Aorta (tissue), 5 donors: ENCODE results near the gene APEX2. TPM values are rescaled to one million over a fixed set of nuclear protein-coding genes. Genes with fewer than 3 reads are reported as not detected.

Source experiments
- ATAC-seq: fragments of 200-7000 bp; cut with Tn5 transposase; one replicate; pipeline ENCODE4 v1.9.1; 2022; ENCODE audit warnings: moderate library complexity; ENCODE audit not compliant: low FRiP score
- DNase-seq, 2 donors: peaks; one replicate each; pipeline ENCODE4 v3.0.0-alpha.2; 2020
- H3K27ac ChIP-seq, 2 donors: one replicate each; pipeline ENCODE4 v1.5.1; 2013; ENCODE audit warnings: low read length in 2 of 2, mild to moderate bottlenecking in 2 of 2, moderate library complexity in 2 of 2, control low read depth in 1 of 2, inconsistent platforms in 1 of 2, low read depth in 1 of 2
- H3K27me3 ChIP-seq, 2 donors: one replicate each; pipeline ENCODE4 v1.6.1; 2013; ENCODE audit warnings: control low read depth in 1 of 2, low read length in 1 of 2, mild to moderate bottlenecking in 1 of 2, moderate library complexity in 1 of 2; ENCODE audit not compliant: insufficient read depth in 2 of 2, control insufficient read depth in 1 of 2
- H3K36me3 ChIP-seq, 2 donors: one replicate each; pipeline ENCODE4 v1.6.1; 2013; ENCODE audit warnings: control low read depth in 1 of 2, low read length in 1 of 2, mild to moderate bottlenecking in 1 of 2; ENCODE audit not compliant: insufficient read depth in 2 of 2, control insufficient read depth in 1 of 2
- H3K4me1 ChIP-seq, 2 donors: one replicate each; pipeline ENCODE4 v1.6.1; 2013; ENCODE audit warnings: low read length in 2 of 2, control low read depth in 1 of 2, mild to moderate bottlenecking in 1 of 2, moderate library complexity in 1 of 2; ENCODE audit not compliant: insufficient read depth in 2 of 2, control insufficient read depth in 1 of 2
- H3K4me3 ChIP-seq, 2 donors: one replicate each; pipeline ENCODE4 v1.5.1; 2013; ENCODE audit warnings: low read length in 2 of 2, control low read depth in 1 of 2, mild to moderate bottlenecking in 1 of 2
- H3K9me3 ChIP-seq: one replicate; pipeline ENCODE4 v1.6.1; 2013; ENCODE audit warnings: mild to moderate bottlenecking, low read length; ENCODE audit not compliant: control insufficient read depth
- WGBS, 2 donors: extraction: QIAGEN DNeasy Blood & Tissue Kit; methylation state at CpG; one replicate each; pipeline ENCODE4 v1.1.7; 2013; 5-methylcytosine and 5-hydroxymethylcytosine counted together
- intact Hi-C, 2 donors: fragments of 100-400 bp; cut with DNase I; formaldehyde crosslinking; loops; one replicate each; pipeline versions ENCODE4 v1.14.2 to v1.15.0; 2022
- polyA plus RNA-seq, 2 donors: library from polyadenylated mRNA; stranded (reverse); fragments of 200-250 nt; gene quantifications; one replicate each; pipeline ENCODE4 v1.2.3, GENCODE V29; 2013
- total RNA-seq, 2 donors: library from RNA; stranded (reverse); fragmentation: NEBNext Ultra II Directional; extraction: Animal tissue kit (Norgen Biotek cat#: 25700); gene quantifications; one replicate each; pipeline ENCODE4 v1.2.1, GENCODE V29; 2021
- donor health status: healthy with polysubstance abuse.
- donor health status: Bipolar disorder and iron deficiency.
- donor health status: DM: no; HTN: no; CAD: no.
- donor health status: DM: no; HTN: no; CAD: no.
- donor health status: DM: yes; HTN: yes; CAD: no.

Gene APEX2
- total and polyA plus RNA-seq, 4 donors, result 6.0 to 10.1 (median 8.3) TPM

DNA sequence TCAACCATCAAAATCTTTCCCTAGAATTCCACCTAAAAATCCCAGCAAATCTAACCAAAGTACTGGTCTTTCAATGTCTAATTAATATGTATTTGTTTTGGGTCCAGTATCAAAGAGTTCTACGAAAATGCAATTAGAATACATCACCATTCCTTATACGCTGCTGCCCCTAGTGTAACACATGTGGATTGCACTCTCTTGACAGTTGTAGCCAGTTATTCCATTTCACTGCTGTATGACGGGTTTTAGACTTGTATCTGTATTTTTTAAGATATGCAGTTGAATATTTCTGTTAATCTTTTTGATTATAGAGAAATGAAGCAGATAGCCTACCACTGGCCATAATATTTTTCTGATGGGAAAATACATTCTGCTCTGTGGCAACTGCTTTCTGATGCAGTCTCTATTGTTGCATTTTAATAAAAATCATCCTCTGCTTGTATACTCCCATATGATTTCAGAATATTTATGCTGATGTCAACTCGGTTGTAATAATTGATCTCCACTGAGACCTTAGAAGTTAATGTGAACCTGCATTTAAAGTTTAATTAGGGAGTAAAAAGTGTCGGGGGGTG is 57.6 kb downstream of the APEX2 start:
- Histone ChIP-seq H3K27me3 (no peaks in the 10 kb centered on the region), H3K4me3 (peak overlapping the region in 1 of 2 donors; percentile 26), H3K4me1 (peaks cover 0 to 1% of the 10 kb centered on the region in 2 donors), H3K9me3 (no peaks in the 10 kb centered on the region), H3K27ac (no peak overlapping the region), H3K36me3 (no peaks in the 10 kb centered on the region)
- 16 to 22% methylated on average over 5 of the region's 5 CpGs for WGBS, 2 donors
- ATAC-seq, result peak; percentile 80
- intact Hi-C loops, result loop anchor here (5.0 to 10.0 kb wide), 3 partner anchors 165 to 1743 kb away; no protein-coding TSS in a partner anchor
- DNase-seq, result no peak

Other genes with a start within 250 kb of the APEX2 start
- gene ITIH6, start 202.1 kb upstream of the APEX2 start, total RNA-seq, result not detected
- gene ITIH6, start 202.1 kb upstream of the APEX2 start, polyA plus RNA-seq, result not detected
- 100 to 1,000 TPM; 161 to 174 TPM for gene MAGED2, start 192.6 kb upstream of the APEX2 start, total RNA-seq
- gene MAGED2, start 192.6 kb upstream of the APEX2 start, polyA plus RNA-seq, result 100 to 1,000 TPM in 1 of 2 donors, 10 to 100 TPM in 1; 80.1 to 247 TPM
- gene TRO, start 79.5 kb upstream of the APEX2 start, total RNA-seq, result 10 to 100 TPM; 13.5 to 21.2 TPM
- gene TRO, start 79.5 kb upstream of the APEX2 start, polyA plus RNA-seq, result 10 to 100 TPM in 1 of 2 donors, 1 to 10 TPM in 1; 1.3 to 35.4 TPM
- gene PFKFB1, start 6.2 kb upstream of the APEX2 start, total RNA-seq, result under 1 TPM; 0.30 to 0.39 TPM
- not detected for gene PFKFB1, start 6.2 kb upstream of the APEX2 start, polyA plus RNA-seq
- gene ALAS2, start 30.6 kb downstream of the APEX2 start, total RNA-seq, result 10 to 100 TPM in 1 of 2 donors, 1 to 10 TPM in 1; 2.5 to 10.4 TPM
- not detected for gene ALAS2, start 30.6 kb downstream of the APEX2 start, polyA plus RNA-seq
- gene PAGE2B, start 74.7 kb downstream of the APEX2 start, total RNA-seq, result not detected
- gene PAGE2B, start 74.7 kb downstream of the APEX2 start, polyA plus RNA-seq, result not detected
- gene PAGE2, start 88.7 kb downstream of the APEX2 start, total RNA-seq, result not detected
- gene PAGE2, start 88.7 kb downstream of the APEX2 start, polyA plus RNA-seq, result not detected
- not detected for gene PAGE5, start 220.0 kb downstream of the APEX2 start, total RNA-seq
- gene PAGE5, start 220.0 kb downstream of the APEX2 start, polyA plus RNA-seq, result not detected